ENCODE results near the gene ANKMY1.

The ANKMY1 gene

GRCh38 chr2:240570531-240571313, 12.9 kb upstream of the ANKMY1 start:
- no peak for TF ChIP-seq CTCF (IDR thresholded peaks at IDR 0.05)
- Histone ChIP-seq H3K27ac (no peak overlapping the region), H3K9me3 (ENCODE audit: control insufficient read depth, low read length) (no peaks in the 10 kb centered on the region), H3K4me3 (ENCODE audit: low read depth, low read length) (no peak overlapping the region), H3K79me2 (no peaks in the 10 kb centered on the region), H3K9ac (no peak overlapping the region), H3K27me3 (ENCODE audit: control insufficient read depth, insufficient read depth, low read length) (no peaks in the 10 kb centered on the region), H3K36me3 (ENCODE audit: control insufficient read depth, insufficient read depth, low read length) (no peaks in the 10 kb centered on the region), H3K4me1 (peaks cover 14% of the 10 kb centered on the region), H3K4me2 (ENCODE audit: low read length) (no peak overlapping the region), H2AFZ (no peak overlapping the region)

DNA sequence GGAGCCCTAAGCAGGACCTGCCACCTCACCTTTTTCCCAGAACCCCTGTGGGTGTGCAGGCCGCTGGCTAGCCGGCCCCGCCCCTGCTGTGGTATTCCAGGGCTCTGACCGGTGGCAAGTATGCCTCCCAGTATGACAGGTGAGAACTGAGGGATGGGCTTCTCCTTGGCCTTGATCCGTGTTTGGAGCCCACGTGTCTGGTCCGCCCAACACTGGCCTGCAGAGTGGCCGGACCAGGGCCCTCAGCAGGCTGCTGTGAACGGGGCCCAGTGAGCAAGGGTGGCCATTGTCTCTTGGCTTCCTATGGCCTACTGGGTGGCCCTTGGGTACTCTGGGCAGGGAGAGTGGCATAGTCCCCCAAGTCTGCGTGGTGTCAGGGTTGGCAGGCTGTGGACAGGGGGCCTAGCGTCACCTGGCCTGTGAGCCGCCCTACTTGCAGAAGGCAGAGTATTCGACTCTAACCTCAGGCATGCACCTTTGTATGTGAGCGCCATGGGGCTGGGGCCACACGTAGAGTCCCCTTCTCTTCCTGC, 12.3 kb upstream of the ANKMY1 start:
- H3K4me3 ChIP-seq (ENCODE audit: low read depth, low read length), result no peak overlapping the region
- TF ChIP-seq CTCF (IDR thresholded peaks at IDR 0.05), result no peak
- no peaks in the 10 kb centered on the region for H3K9me3 ChIP-seq (ENCODE audit: control insufficient read depth, low read length)
- H3K36me3 ChIP-seq (ENCODE audit: control insufficient read depth, insufficient read depth, low read length), result no peaks in the 10 kb centered on the region
- H3K79me2 ChIP-seq, result peaks cover 2% of the 10 kb centered on the region
- H2AFZ ChIP-seq, result no peak overlapping the region
- H3K4me2 ChIP-seq (ENCODE audit: low read length), result peak overlapping the region; percentile 77
- no peaks in the 10 kb centered on the region for H3K27me3 ChIP-seq (ENCODE audit: control insufficient read depth, insufficient read depth, low read length)
- H3K4me1 ChIP-seq, result peaks cover 19% of the 10 kb centered on the region
- no peak overlapping the region for H3K9ac ChIP-seq
- no peak overlapping the region for H3K27ac ChIP-seq

DNA sequence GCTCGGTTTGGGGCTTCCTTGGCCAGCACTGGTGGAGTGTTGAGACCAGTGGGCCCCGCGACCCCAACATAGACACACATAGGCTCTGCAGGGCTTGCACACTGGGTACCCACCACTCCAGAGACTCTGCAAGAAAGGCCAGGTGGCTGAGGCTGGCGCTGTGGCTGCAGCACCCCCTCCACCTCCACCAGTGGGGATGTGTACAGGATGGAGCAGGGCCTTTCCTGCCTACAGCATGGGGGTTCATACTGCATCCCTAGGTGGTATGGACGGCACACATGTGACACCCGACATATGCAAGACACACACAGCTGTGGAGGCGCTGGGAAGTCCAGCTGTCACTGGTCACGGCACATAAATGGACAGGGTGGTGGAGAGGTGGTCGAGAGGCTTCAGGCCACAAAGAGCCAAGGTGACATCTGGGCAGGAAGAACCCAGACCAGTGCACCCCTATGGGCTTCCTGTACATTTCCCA, 11.8 kb upstream of the ANKMY1 start:
- Histone ChIP-seq H3K9me3 (ENCODE audit: control insufficient read depth, low read length) (no peaks in the 10 kb centered on the region), H2AFZ (no peak overlapping the region), H3K27ac (no peak overlapping the region), H3K4me2 (ENCODE audit: low read length) (peak overlapping the region; percentile 77), H3K9ac (no peak overlapping the region), H3K4me3 (ENCODE audit: low read depth, low read length) (peak overlapping the region; percentile 41), H3K4me1 (peaks cover 19% of the 10 kb centered on the region), H3K27me3 (ENCODE audit: control insufficient read depth, insufficient read depth, low read length) (no peaks in the 10 kb centered on the region), H3K79me2 (peaks cover 2% of the 10 kb centered on the region), H3K36me3 (ENCODE audit: control insufficient read depth, insufficient read depth, low read length) (no peaks in the 10 kb centered on the region)
- TF ChIP-seq CTCF (IDR thresholded peaks at IDR 0.05), result no peak

DNA sequence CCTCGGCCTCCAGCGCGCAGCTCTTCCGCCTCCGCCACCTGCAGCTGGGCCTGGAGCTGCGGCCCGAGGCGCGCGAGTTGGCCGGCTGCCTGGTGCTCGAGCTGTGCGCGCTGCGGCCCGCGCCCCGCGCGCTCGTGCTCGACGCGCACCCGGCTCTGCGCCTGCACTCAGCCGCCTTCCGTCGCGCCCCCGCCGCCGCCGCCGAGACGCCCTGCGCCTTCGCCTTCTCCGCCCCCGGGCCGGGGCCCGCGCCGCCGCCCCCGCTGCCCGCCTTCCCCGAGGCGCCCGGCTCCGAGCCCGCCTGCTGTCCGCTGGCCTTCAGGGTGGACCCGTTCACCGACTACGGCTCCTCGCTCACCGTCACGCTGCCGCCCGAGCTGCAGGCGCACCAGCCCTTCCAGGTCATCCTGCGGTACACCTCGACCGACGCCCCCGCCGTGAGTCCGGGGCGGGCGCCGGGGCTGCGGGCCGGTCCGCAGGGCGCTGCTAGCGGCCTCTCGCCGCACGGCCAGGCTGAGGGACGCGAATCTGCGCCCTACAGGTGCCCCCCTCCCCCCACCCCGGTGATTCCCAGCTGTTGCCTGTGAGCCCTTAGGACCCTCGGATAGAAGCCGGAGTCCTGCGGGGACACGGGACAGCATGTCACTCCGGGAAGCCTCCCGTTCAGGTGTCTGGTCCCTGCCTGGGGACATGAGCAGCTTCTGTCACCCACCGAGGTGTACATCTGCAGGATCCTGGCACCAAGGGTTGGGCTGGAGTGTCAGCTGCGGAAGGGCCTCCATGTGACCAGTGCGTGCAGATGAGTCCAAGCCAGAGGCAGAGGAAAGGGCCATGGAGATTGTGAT, 11.1 kb upstream of the ANKMY1 start:
- Histone ChIP-seq H3K4me3 (ENCODE audit: low read depth, low read length) (peak overlapping the region; percentile 41), H3K36me3 (ENCODE audit: control insufficient read depth, insufficient read depth, low read length) (no peaks in the 10 kb centered on the region), H3K4me1 (peaks cover 19% of the 10 kb centered on the region), H3K9ac (no peak overlapping the region), H2AFZ (peak overlapping the region; percentile 83), H3K27me3 (ENCODE audit: control insufficient read depth, insufficient read depth, low read length) (no peaks in the 10 kb centered on the region), H3K79me2 (peaks cover 2% of the 10 kb centered on the region), H3K27ac (no peak overlapping the region), H3K4me2 (ENCODE audit: low read length) (peak overlapping the region; percentile 77), H3K9me3 (ENCODE audit: control insufficient read depth, low read length) (no peaks in the 10 kb centered on the region)
- TF ChIP-seq CTCF (IDR thresholded peaks at IDR 0.05), result no peak

Data from parathyroid adenoma (tissue), 2 donors.